GM12865 (cell line): ENCODE measurements around the gene FASTKD1.
"Not testable (repeated sequence)": the region's sequence is repeated elsewhere in the genome, so short reads cannot be mapped to it uniquely, and the experiment has no call there.

ENCODE experiments used
- DNase-seq: peaks from one replicate; pipeline ENCODE4 v3.0.0; 2010; ENCODE audit warnings: low read depth
- H3K4me3 ChIP-seq: 2 replicates; pipeline ENCODE4 v1.5.1; 2011; ENCODE audit warnings: mild to moderate bottlenecking, low read depth, low read length, control low read depth
- CTCF ChIP-seq: IDR thresholded peaks from 2 replicates; pipeline ENCODE4 v1.5.1; 2011; ENCODE audit warnings: low read length, control low read depth, low read depth, inconsistent platforms; ENCODE audit not compliant: insufficient read depth; ENCODE audit errors: missing control alignments

The FASTKD1 gene

DNA sequence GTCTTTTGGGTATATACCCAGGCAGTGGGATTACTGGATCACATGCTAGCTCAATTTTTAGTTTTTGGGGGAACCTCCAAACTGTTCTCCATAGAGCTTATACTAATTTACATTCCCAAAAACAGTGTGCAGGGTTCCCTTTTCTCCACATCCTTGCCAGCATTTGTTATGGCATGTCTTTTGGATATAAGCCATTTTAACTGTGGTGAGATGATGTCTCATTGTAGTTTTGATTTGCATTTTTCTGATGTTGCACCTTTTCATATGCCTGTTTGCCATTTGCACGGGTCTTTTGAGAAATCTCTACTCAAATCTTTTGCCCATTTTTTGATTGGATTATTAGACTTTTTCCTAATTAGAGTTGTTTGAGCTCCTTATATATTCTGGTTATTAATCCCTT lies 8.0 kb downstream of the FASTKD1 start:
- no peak for TF ChIP-seq CTCF
- no peak overlapping the region for H3K4me3 ChIP-seq
- no peak for DNase-seq

GRCh38 chr2:169562519-169562918 lies 11.1 kb downstream of the FASTKD1 start:
- no peak for DNase-seq

GRCh38 chr2:169562084-169562483 lies 11.6 kb downstream of the FASTKD1 start:
- not testable (repeated sequence) for H3K4me3 ChIP-seq, DNase-seq

More at GRCh38 chr2:169562519-169562918, 11.1 kb downstream of the FASTKD1 start:
- TF ChIP-seq CTCF: no peak
- H3K4me3 ChIP-seq: no peak overlapping the region

GRCh38 chr2:169561364-169561763 lies 12.3 kb downstream of the FASTKD1 start:
- no peak for DNase-seq
- TF ChIP-seq CTCF: no peak
- no peak overlapping the region for H3K4me3 ChIP-seq

GRCh38 chr2:169546756-169547155 lies 26.9 kb downstream of the FASTKD1 start:
- H3K4me3 ChIP-seq: no peak overlapping the region
- TF ChIP-seq CTCF: no peak
- DNase-seq: no peak

- no peak for TF ChIP-seq CTCF
- no peak overlapping the region for H3K4me3 ChIP-seq
- DNase-seq: no peak
Measured at GRCh38 chr2:169542433-169542832, 31.2 kb downstream of the FASTKD1 start.

GRCh38 chr2:169540146-169540545 lies 33.5 kb downstream of the FASTKD1 start:
- no peak for DNase-seq
- no peak for TF ChIP-seq CTCF
- H3K4me3 ChIP-seq: no peak overlapping the region

DNA sequence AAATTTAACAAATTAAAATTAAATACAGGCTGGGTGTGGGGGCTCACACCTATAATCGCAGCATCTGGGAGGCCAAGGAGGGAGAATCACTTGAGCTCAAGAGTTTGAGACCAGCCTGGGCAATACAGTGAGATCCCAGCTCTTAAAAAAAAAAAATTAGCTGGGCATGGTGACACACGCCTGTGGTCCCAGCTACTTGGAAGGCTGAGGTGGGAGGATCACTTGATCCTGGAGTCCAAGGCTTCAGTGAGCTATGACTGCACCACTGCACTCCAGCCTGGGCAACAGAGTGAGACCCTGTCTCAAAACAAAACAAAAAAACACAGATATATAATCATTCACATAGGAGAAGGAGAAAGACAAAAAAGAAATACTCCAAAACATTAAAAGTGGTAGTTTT lies 34.2 kb downstream of the FASTKD1 start:
- DNase-seq, H3K4me3 ChIP-seq: not testable (repeated sequence)
